ENCODE results near the gene UPF1.

DNA sequence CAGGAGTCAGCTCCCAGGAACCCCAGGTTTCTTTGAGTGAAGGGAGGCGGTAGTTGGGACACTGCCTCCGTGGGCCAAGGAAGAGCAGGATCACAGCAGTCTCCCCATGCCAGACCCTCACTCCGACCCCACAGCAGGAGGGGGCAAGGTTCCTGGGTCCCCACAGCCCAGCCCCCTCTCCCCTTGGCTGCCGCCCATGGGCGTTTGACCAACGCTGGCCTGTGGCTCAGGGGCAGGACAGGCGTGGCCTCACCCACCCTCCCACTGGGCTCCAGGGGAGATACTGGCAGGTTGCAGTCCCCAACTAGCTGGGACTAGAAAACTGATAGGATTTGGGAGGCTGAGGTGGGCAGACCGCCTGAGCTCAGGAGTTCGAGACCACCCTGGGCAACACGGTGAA lies 78.3 kb downstream of the UPF1 start:
- TF ChIP-seq POLR2AphosphoS5 (IDR thresholded peaks at IDR 0.05) (no peak), POLR2A (IDR thresholded peaks at IDR 0.05) (no peak)
- TF ChIP-seq, protein P1, sequence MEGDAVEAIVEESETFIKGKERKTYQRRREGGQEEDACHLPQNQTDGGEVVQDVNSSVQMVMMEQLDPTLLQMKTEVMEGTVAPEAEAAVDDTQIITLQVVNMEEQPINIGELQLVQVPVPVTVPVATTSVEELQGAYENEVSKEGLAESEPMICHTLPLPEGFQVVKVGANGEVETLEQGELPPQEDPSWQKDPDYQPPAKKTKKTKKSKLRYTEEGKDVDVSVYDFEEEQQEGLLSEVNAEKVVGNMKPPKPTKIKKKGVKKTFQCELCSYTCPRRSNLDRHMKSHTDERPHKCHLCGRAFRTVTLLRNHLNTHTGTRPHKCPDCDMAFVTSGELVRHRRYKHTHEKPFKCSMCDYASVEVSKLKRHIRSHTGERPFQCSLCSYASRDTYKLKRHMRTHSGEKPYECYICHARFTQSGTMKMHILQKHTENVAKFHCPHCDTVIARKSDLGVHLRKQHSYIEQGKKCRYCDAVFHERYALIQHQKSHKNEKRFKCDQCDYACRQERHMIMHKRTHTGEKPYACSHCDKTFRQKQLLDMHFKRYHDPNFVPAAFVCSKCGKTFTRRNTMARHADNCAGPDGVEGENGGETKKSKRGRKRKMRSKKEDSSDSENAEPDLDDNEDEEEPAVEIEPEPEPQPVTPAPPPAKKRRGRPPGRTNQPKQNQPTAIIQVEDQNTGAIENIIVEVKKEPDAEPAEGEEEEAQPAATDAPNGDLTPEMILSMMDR (IDR thresholded peaks at IDR 0.05) = no peak
